Transverse colon (tissue), 1 donor: ENCODE results near the gene ACTR3.

Experiments used
- EP300 ChIP-seq: sonication (generic); formaldehyde crosslinking; IDR thresholded peaks from one replicate; pipeline ENCODE4 v1.6.1; 2017; ENCODE audit warnings: antibody characterized with exemption, low read depth
- POLR2A ChIP-seq: fragments of 450-650 bp; IDR thresholded peaks from one replicate; pipeline ENCODE4 v1.6.1; 2016; ENCODE audit warnings: antibody characterized with exemption, mild to moderate bottlenecking, moderate library complexity

GRCh38 chr2:113996671-113997594 lies 107.0 kb downstream of the ACTR3 start:
- TF ChIP-seq EP300 (no peak), POLR2A (no peak)
